AG08395 (cell line): ENCODE measurements around the gene CDH13.

Experiments used
- DNase-seq: peaks from one replicate; pipeline ENCODE4 v3.0.0; 2012; ENCODE audit warnings: mixed read lengths, low spot score

The CDH13 gene

DNA sequence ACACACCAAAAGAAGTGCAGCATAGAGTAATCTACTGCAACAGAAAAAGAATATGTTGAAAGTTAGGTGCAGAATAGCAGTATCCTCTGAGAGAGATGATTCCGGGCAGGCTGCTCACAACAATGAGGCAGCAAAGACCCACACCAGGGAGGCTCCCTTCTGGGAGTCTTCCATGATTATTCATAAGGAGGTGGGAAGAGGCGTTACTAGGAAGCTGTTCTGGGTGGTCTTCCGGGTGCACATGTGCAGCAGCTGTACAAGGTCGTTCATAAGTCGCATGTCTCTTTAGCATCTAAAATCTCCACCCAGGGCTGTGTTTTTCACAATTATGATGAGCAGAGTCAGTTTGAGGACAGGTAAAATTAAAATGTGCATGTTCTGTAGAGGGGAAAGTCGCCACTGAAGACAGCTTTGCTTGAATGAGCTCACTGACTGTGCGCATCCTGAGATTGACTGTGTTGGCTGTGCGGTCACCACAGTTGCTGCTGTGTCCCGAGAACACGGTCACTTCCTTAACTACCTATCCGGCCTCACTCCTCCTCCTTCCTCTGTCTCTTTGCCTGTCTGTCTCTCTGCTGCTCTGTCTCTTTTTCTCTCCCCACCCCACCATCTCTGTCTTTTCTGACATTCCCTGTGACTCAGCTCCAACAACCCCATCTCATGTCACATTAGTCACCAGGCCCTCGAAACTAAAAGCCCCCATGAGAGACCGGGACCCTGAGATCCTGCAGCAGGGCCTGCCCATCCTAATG is 1055.5 kb downstream of the CDH13 start:
- no peak for DNase-seq

GRCh38 chr16:83682868-83683235 is 1056.1 kb downstream of the CDH13 start:
- no peak for DNase-seq

DNA sequence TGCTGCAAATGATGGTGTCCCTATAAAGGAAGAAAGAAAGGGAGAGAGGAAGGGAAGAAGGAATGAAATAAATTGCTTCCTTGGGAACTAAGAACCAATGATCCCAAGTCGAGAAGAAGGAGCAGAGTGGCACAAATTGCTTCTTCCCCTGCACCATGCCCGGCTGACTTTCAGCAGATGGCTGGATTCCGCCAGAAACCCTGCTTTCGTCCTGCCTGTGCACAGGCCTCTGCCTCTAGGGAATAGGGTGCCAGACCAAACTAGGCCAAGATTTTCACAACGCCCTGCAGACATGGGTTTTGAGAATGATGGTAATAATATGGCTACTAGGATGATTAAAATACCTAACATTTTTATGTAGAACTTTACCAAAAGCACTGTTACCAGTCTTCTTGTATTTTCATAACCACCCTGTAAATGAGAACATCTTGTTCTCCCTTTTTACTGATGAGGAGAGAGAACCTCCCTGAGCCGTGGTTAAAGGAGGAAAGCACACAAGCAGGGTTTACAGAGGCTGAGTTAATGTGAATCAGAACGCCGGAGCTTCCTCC is 1058.9 kb downstream of the CDH13 start:
- DNase-seq, result no peak

DNA sequence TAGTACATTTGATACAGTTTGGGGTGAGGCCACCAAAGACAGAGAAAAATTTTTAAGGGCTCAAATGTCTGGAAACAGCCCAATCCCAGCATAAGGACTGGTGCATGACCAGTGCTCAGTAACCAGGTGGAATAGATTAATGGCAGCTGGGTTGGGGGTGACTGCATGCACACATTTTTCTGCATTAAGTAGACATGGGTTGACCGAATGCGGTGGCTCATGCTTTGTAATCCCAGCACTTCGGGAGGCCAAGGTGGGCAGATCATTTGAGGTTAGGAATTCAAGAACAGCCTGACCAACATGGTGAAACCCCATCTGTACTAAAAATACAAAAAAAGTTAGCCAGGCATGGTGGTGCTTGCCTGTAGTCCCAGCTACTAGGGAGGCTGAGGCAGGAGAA is 1060.0 kb downstream of the CDH13 start:
- no peak for DNase-seq

DNA sequence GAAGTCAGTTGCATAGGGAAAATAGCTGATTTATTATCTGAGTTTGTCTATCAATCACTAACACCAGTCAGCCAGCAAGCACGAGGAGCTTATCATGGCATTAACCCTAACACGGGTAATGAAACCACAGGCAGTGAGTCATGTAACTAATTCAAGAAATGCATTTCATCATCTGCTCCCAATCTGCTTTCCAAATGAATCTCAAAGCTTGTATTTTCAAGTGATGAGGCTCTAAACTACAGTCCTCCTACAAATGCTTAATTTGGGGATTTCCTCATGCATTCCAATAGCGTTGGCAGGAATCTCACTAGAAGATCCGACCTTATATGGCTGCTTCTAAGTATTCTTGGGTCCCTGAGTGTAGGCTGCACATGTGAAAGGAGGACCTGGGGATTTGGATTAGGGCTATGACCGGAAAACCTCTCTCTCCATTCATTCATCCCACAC is 1062.6 kb downstream of the CDH13 start:
- peak; percentile 93 for DNase-seq

DNA sequence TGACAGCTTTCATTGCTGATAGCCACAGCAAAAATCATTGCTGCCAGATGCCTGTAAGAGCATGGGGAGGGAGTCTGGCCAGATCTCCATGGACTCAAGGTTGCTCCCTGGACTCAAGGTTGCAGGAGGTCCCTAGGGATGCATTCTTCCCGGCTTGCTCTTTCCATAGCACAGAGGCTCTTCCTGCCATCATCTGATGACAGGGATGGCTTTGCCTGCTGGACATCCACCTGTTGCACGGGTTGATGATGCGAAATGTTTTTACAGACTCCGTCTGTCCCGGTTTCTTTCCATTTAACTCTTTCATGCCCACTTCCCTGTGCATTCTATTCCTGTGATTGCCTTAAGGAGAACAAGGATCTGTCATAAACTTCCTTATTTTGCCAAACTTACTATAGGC is 1065.5 kb downstream of the CDH13 start:
- DNase-seq, result no peak

DNA sequence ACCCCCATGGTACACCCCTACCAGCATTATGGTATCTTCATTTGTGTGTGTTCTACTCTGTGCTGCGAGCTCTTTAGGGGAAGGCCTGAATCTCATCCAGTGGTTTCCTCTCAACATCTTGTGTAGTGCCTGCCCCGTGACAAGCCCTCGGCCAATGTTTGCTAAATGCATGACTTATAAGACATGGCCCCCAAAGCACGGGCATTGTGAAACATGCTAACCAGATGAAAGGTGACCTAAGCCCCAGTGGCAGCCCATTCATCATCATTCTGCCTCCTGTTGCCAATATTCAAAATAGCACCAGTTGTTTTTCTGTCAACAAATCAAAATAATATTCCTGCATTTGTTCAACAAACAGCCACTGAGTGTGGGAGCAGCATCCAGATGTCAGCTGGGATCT is 1072.2 kb downstream of the CDH13 start:
- DNase-seq, result no peak

- no peak for DNase-seq
Measured at GRCh38 chr16:83699817-83700216, 1073.0 kb downstream of the CDH13 start.

- no peak for DNase-seq
Measured at GRCh38 chr16:83700918-83701317, 1074.1 kb downstream of the CDH13 start.

- peak; percentile 68 for DNase-seq
Measured at GRCh38 chr16:83701494-83701893, 1074.7 kb downstream of the CDH13 start.

- DNase-seq, result peak; percentile 22
Measured at GRCh38 chr16:83704656-83705055, 1077.9 kb downstream of the CDH13 start.

- peak; percentile 22 for DNase-seq
Measured at GRCh38 chr16:83705856-83706255, 1079.1 kb downstream of the CDH13 start.

DNA sequence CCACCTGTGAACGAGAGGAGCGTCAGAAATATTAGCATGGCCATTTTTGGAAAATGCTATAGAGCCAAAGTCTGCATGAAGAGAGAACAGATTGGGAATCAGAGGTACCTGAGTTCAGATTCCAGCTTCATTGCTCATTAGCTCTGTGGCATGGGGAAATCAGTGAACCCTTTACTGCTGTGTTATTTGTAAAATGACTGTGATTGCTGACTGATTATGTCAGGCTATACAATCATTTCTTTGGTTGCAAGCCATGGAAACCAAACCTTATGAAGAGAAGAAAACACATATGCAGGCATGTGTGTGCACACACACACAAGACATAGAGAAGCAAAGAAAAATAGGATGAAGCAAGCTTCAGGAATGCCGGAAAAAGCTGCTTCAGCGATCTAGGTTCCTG is 1079.6 kb downstream of the CDH13 start:
- peak; percentile 39 for DNase-seq

DNA sequence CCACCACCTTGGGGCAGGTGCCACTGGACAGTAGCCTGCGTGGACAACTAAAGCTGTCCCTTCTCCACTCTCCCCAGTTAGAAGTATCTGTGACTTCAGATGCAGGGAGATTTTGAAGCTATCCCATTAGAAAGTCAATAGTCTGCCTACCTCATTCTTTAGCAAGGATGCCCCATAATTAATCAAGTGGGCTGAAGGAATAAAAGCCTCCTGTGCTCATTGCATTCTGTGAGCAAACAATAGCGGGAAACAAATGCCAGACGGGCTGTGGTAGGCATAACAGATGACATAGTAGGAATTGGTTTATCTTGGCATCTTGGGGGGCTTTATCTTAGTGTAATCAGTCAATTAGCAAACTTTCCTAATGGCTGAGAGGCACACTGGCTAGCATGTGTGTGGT is 1084.3 kb downstream of the CDH13 start:
- no peak for DNase-seq

DNA sequence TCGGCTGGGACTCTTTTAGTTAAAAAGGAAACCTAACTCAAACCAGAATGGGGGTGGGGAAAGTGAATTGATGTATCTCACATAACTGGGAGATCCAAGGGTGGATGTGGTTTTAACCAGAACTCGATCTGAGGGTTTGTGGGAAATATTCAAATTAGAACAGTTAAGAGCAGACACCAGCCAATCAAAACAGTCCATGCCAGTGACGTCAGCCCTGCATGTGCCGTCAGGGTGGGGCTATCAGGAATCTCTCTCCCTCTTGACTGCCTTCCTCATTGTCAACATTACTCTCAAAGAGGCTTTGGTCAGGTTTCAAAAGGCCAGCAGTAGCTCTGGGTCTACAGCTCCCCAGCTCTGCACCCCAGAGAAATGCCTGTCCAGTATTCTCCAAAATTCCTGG is 1086.8 kb downstream of the CDH13 start:
- DNase-seq, result no peak

DNA sequence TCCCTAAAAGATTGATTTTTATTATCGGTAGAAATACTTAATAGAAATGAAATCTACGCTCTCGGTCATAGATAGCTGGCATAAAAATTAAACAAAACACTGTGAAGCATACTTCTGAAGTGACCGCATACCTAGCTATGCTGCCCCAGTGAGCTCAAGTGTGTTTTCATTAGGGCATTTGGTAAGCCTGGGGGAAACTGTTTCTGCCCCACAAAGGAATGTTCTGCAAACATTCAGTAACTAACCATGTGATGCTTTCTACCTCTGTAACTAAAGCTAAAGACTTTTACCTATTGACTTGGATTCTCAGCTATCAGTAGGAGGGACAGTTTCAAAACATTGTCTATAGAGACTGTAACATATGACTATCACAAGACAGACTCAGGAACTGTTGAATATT is 1087.5 kb downstream of the CDH13 start:
- DNase-seq, result no peak

DNA sequence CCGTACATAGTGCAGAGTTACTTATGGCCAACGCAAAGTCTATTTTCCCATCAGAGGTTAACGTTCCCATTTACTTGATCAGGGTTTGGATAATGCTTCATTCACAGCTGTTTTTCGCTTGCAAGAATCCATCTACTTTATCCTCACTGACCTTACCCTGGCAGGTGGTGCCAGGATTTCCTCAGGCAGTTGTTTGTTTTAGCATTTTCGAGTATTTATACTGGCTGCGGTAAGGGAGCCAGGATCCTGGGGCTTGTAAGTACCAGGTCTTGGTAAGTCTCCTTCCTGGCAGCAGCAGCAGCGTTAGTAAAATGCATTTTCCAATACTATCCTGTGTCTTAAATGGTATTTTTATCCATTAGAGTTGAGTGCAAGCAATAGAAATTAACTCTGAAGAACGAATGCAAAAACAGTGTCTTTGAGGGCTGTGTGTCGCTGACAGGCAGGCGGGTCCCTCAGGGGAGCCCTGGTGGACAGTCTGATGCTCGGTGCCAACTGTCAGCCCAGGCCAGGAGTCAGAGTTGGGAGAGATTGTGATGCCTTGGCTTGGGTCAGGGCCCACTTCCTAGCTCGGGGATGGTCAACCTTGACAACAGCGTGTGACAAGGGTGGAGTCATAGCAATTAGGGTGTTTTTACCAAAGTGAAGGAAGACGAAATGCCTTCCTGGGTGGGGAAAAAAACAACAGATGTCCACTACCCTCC is 1088.6 kb downstream of the CDH13 start:
- DNase-seq, result no peak

DNA sequence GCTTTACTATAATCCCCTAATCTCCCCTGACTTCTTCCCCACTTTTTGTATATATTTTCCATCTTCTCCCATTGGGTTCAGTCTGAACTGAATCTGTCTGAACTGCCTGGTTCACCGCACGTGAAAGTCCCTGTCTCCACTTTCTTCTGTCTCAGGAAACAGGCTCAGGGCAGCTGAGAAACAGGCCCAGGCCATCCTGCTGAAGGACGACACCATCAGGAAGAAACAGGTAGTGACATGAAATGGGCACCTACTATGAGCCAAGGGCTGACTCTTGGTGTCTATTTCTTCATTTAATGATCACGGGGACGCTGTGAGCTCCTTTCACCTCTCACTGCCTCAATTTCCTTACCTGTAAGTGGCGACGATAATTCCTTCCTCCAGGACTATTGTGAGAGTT is 1090.5 kb downstream of the CDH13 start:
- no peak for DNase-seq

DNA sequence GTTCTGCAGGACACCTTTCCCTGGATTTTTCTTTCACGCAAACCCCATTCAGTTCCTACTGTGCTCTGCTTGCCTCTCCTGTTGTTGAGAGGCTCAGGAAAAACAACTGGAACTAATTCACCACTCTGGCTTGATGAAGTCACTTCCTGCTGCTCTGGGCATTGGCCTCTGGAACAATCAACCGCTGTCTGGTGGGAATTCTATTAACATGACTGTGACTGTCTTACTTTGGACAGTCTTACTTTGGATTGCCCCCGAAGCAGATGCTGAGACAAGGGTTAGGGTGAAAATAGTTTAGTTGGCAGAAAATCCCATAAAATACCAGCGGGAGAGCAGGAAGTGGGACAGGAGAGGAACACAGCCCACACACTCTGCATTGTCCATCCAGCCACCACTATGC is 1091.0 kb downstream of the CDH13 start:
- DNase-seq, result peak; percentile 89

- DNase-seq, result no peak
Measured at GRCh38 chr16:83720213-83720612, 1093.4 kb downstream of the CDH13 start.

GRCh38 chr16:83720981-83721380 is 1094.2 kb downstream of the CDH13 start:
- DNase-seq, result no peak

- no peak for DNase-seq
Measured at GRCh38 chr16:83721676-83722075, 1094.9 kb downstream of the CDH13 start.

DNA sequence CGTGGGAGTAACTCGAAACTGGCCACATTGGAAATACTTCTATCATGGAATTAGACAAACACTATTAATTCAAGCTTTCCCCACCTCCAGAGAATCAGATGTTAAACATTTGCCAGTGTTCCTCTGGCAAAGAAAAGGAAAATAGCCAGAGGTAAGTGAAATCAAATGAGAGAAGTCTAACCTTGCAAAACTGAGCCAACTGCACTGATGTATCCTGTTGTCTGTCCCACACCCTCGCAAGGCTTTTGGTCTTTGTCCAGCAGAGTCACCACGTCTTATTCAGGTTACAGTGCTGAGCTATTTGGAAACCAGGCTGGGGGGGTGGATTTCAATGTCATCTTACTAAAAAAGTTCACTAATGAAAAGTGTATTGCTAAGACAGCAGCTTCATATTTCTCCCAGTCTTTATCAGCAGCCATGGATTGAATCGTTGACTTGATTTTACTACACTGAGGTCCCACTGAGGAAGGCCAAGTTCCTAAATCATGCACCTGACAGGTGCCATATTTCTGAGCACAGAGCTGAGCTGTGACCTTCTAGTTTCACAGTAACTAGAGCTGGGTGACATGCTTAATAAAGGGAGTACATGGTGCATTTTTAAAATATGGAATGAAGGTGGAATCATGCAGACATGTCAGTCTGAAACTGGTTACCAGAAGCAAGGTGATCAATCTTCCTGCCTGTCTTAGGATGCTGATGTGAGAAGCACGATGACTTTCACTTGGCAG is 1095.9 kb downstream of the CDH13 start:
- no peak for DNase-seq
